Tibial nerve (tissue), 4 donors: Measurements from ENCODE around the gene NUB1.

ENCODE experiments used
- EP300 ChIP-seq, 2 donors: sonication (generic); formaldehyde crosslinking; IDR thresholded peaks; one replicate each; pipeline ENCODE4 v1.6.1; 2017; ENCODE audit warnings: antibody characterized with exemption in 2 of 2, mild to moderate bottlenecking in 1 of 2
- TF ChIP-seq, protein P1 (sequence below), 5 experiments: fragments of 200-600 bp in 3 of 5; fragments of 450-650 bp in 2 of 5; sonication (generic) in 3 of 5; IDR thresholded peaks; one replicate each; pipeline ENCODE4 v1.5.1; 2016 to 2019; ENCODE audit warnings: antibody characterized with exemption in 5 of 5, mild to moderate bottlenecking in 3 of 5, moderate library complexity in 2 of 5

- TF ChIP-seq, protein P1, sequence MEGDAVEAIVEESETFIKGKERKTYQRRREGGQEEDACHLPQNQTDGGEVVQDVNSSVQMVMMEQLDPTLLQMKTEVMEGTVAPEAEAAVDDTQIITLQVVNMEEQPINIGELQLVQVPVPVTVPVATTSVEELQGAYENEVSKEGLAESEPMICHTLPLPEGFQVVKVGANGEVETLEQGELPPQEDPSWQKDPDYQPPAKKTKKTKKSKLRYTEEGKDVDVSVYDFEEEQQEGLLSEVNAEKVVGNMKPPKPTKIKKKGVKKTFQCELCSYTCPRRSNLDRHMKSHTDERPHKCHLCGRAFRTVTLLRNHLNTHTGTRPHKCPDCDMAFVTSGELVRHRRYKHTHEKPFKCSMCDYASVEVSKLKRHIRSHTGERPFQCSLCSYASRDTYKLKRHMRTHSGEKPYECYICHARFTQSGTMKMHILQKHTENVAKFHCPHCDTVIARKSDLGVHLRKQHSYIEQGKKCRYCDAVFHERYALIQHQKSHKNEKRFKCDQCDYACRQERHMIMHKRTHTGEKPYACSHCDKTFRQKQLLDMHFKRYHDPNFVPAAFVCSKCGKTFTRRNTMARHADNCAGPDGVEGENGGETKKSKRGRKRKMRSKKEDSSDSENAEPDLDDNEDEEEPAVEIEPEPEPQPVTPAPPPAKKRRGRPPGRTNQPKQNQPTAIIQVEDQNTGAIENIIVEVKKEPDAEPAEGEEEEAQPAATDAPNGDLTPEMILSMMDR (IDR thresholded peaks at IDR 0.05) = no peak
- no peak for TF ChIP-seq EP300 (IDR thresholded peaks at IDR 0.05)
These were observed 48.8 kb upstream of the NUB1 start for GRCh38 chr7:151292850-151293249.
